Tibial nerve (tissue), 4 donors: ENCODE data around the gene NLRP3.

Source experiments
- CTCF ChIP-seq, 5 experiments: fragments of 200-600 bp in 3 of 5; fragments of 450-650 bp in 2 of 5; sonication (generic) in 3 of 5; IDR thresholded peaks; one replicate each; pipeline ENCODE4 v1.5.1; 2016 to 2019; ENCODE audit warnings: antibody characterized with exemption in 5 of 5, mild to moderate bottlenecking in 3 of 5, moderate library complexity in 2 of 5
- EP300 ChIP-seq, 2 donors: sonication (generic); formaldehyde crosslinking; IDR thresholded peaks; one replicate each; pipeline ENCODE4 v1.6.1; 2017; ENCODE audit warnings: antibody characterized with exemption in 2 of 2, mild to moderate bottlenecking in 1 of 2
- POLR2A ChIP-seq, 2 donors: fragments of 450-650 bp; IDR thresholded peaks; one replicate each; pipeline ENCODE4 v1.6.1; 2017; ENCODE audit warnings: antibody characterized with exemption in 2 of 2, mild to moderate bottlenecking in 2 of 2, moderate library complexity in 2 of 2

- no peak for TF ChIP-seq POLR2A (IDR thresholded peaks at IDR 0.05)
- TF ChIP-seq CTCF (IDR thresholded peaks at IDR 0.05) = no peak
- TF ChIP-seq EP300 (IDR thresholded peaks at IDR 0.05) = no peak
Measured at GRCh38 chr1:247371801-247372259, 44.1 kb upstream of the NLRP3 start.
